Transverse colon (tissue), 4 donors: ENCODE measurements around the gene ZBTB43. TPM values are rescaled to one million over a fixed set of nuclear protein-coding genes. Genes with fewer than 3 reads are reported as not detected.

Experiments
- DNase-seq: peaks from one replicate; pipeline ENCODE4 v3.0.0-alpha.2; 2019
- H3K27ac ChIP-seq, 4 donors: fragments of 200-600 bp; sonication (generic); 2 replicates each; pipeline ENCODE4 v1.5.1; 2016 to 2018; ENCODE audit warnings: inconsistent platforms in 4 of 4
- H3K27me3 ChIP-seq: fragments of 200-600 bp; sonication (generic); 2 replicates; pipeline ENCODE4 v1.5.1; 2017; ENCODE audit warnings: inconsistent platforms
- H3K36me3 ChIP-seq, 4 donors: fragments of 200-600 bp; sonication (generic); 2 replicates each; pipeline ENCODE4 v1.5.1; 2017 to 2019; ENCODE audit warnings: inconsistent platforms in 4 of 4
- H3K4me1 ChIP-seq, 4 donors: fragments of 200-600 bp; sonication (generic); 2 replicates each; pipeline ENCODE4 v1.5.1; 2017 to 2020; ENCODE audit warnings: inconsistent platforms in 4 of 4
- H3K4me3 ChIP-seq, 4 donors: fragments of 200-600 bp; sonication (generic); 1 replicate in 1 of 4; 2 replicates in 3 of 4; pipeline versions ENCODE4 v1.5.1 to v1.6.1; 2017 to 2019; ENCODE audit warnings: inconsistent platforms in 4 of 4
- H3K9me3 ChIP-seq, 2 donors: fragments of 200-600 bp; sonication (generic); 2 replicates each; pipeline ENCODE4 v1.5.1; 2017 to 2019; ENCODE audit warnings: inconsistent platforms in 2 of 2
- EP300 ChIP-seq: sonication (generic); formaldehyde crosslinking; IDR thresholded peaks from one replicate; pipeline ENCODE4 v1.6.1; 2017; ENCODE audit warnings: antibody characterized with exemption, low read depth
- POLR2A ChIP-seq: fragments of 450-650 bp; IDR thresholded peaks from one replicate; pipeline ENCODE4 v1.6.1; 2016; ENCODE audit warnings: antibody characterized with exemption, mild to moderate bottlenecking, moderate library complexity
- POLR2AphosphoS5 ChIP-seq, 3 donors: sonication (generic); formaldehyde crosslinking; IDR thresholded peaks; one replicate each; pipeline ENCODE4 v1.6.1; 2016; ENCODE audit warnings: antibody characterized with exemption in 3 of 3
- WGBS, 2 donors: methylation state at CpG; one replicate each; pipeline ENCODE4 v1.1.5; 2018; ENCODE audit warnings: low coverage in 1 of 2; 5-methylcytosine and 5-hydroxymethylcytosine counted together
- in situ Hi-C, 4 donors: fragments of 200-750 bp; cut with MboI; loops; one replicate each; pipeline versions ENCODE4 v1.15.0 to v1.15.1; 2017; ENCODE audit warnings: low sequenced_read_pairs in 3 of 4, low pct_ligation_motif_present in 1 of 4, low pct_unique_long_range_greater_than_20kb in 1 of 4
- intact Hi-C: fragments of 100-400 bp; cut with DNase I; formaldehyde crosslinking; loops from one replicate; pipeline ENCODE4 v1.15.1; 2023; ENCODE audit warnings: low total_unique reads
- total RNA-seq, 4 donors: library from RNA; depleted of rRNA; stranded (reverse); fragments of >200 nt; gene quantifications; one replicate each; pipeline ENCODE4 v1.1.0, GENCODE V29; 2016
- TF ChIP-seq, protein P1 (sequence below), 5 experiments: fragments of 200-600 bp in 3 of 5; fragments of 450-650 bp in 2 of 5; sonication (generic) in 3 of 5; IDR thresholded peaks; 1 replicate in 2 of 5; 2 replicates in 3 of 5; pipeline ENCODE4 v1.5.1; 2016 to 2017; ENCODE audit warnings: antibody characterized with exemption in 5 of 5, inconsistent platforms in 3 of 5, mild to moderate bottlenecking in 2 of 5, moderate library complexity in 1 of 5

ZBTB43 gene
- total RNA-seq, 4 donors from 2014 or later, result 5.0 to 19.5 (median 16.6) TPM

- whole genome bisulfite sequencing, 2 donors, result 70 to 74% methylated on average over 2 to 10 of the region's 10 CpGs
- intact Hi-C loops (no loop called here), in situ Hi-C loops (loop anchor here in 1 of 4 donors (25.0 kb wide), 1 partner anchor 182 kb away; the partner anchor contains the start of gene LMX1B)
- Histone ChIP-seq H3K9me3 (no peaks in the 10 kb centered on the region), H3K27me3 (peaks cover 61% of the 10 kb centered on the region), H3K36me3 (no peaks in the 10 kb centered on the region), H3K4me3 (no peak overlapping the region), H3K4me1 (peaks cover 0 to 3% (median 0%) of the 10 kb centered on the region in 4 donors), H3K27ac (no peak overlapping the region)
- no peak for DNase-seq
- TF ChIP-seq, protein P1, sequence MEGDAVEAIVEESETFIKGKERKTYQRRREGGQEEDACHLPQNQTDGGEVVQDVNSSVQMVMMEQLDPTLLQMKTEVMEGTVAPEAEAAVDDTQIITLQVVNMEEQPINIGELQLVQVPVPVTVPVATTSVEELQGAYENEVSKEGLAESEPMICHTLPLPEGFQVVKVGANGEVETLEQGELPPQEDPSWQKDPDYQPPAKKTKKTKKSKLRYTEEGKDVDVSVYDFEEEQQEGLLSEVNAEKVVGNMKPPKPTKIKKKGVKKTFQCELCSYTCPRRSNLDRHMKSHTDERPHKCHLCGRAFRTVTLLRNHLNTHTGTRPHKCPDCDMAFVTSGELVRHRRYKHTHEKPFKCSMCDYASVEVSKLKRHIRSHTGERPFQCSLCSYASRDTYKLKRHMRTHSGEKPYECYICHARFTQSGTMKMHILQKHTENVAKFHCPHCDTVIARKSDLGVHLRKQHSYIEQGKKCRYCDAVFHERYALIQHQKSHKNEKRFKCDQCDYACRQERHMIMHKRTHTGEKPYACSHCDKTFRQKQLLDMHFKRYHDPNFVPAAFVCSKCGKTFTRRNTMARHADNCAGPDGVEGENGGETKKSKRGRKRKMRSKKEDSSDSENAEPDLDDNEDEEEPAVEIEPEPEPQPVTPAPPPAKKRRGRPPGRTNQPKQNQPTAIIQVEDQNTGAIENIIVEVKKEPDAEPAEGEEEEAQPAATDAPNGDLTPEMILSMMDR (IDR thresholded peaks at IDR 0.05), result no peak
- TF ChIP-seq POLR2A (no peak), POLR2AphosphoS5 (IDR thresholded peaks at IDR 0.05) (no peak), EP300 (no peak)
Observed at GRCh38 chr9:126793686-126794417, 11.0 kb upstream of the ZBTB43 start.

GRCh38 chr9:126794441-126794840 lies 10.4 kb upstream of the ZBTB43 start:
- Histone ChIP-seq H3K27ac (no peak overlapping the region), H3K4me1 (peaks cover 0 to 3% (median 0%) of the 10 kb centered on the region in 4 donors), H3K36me3 (no peaks in the 10 kb centered on the region), H3K27me3 (peaks cover 56% of the 10 kb centered on the region), H3K9me3 (no peaks in the 10 kb centered on the region), H3K4me3 (no peak overlapping the region)
- intact Hi-C loops, result no loop called here
- DNase-seq, result no peak
- in situ Hi-C loops, result loop anchor here in 1 of 4 donors (25.0 kb wide), 1 partner anchor 182 kb away; the partner anchor contains the start of gene LMX1B
- WGBS, 2 donors, result 53 to 76% methylated on average over 2 to 6 of the region's 6 CpGs
- TF ChIP-seq POLR2A (no peak), POLR2AphosphoS5 (IDR thresholded peaks at IDR 0.05) (no peak), EP300 (no peak)
- TF ChIP-seq, protein P1 (IDR thresholded peaks at IDR 0.05), result no peak

DNA sequence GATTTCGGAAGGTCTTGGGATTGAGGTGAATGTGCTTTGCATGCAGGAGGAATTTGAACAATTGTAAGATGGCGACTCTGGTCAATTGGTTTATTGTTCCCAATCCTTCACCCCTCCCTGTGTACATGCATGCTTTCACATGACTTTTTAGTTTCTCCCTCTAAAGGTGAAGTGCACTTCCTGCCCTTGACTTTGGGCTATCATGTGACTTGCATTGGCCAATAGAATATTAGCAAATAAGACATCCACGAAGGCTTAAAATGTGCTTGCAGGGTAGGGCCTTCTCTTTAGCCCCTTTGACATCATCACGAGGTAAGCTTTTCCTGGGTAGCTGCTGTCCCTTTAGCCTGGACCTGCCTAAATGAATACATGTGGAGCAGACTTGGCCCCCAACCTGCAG lies 8.1 kb upstream of the ZBTB43 start:
- in situ Hi-C loops, result loop anchor here in 1 of 4 donors (25.0 kb wide), 1 partner anchor 184 kb away; the partner anchor contains the start of gene LMX1B
- Histone ChIP-seq H3K9me3 (no peaks in the 10 kb centered on the region), H3K4me1 (peaks cover 0 to 2% (median 0%) of the 10 kb centered on the region in 4 donors), H3K36me3 (no peaks in the 10 kb centered on the region), H3K27me3 (peaks cover 32% of the 10 kb centered on the region), H3K27ac (no peak overlapping the region), H3K4me3 (no peak overlapping the region)
- DNase-seq, result no peak
- TF ChIP-seq, protein P1 (IDR thresholded peaks at IDR 0.05), result no peak
- TF ChIP-seq POLR2A, result no peak
- no peak for TF ChIP-seq EP300
- no peak for TF ChIP-seq POLR2AphosphoS5 (IDR thresholded peaks at IDR 0.05)
- intact Hi-C loops, result no loop called here
- WGBS, 2 donors, result 83 to 85% methylated on average over 4 of the region's 4 CpGs

DNA sequence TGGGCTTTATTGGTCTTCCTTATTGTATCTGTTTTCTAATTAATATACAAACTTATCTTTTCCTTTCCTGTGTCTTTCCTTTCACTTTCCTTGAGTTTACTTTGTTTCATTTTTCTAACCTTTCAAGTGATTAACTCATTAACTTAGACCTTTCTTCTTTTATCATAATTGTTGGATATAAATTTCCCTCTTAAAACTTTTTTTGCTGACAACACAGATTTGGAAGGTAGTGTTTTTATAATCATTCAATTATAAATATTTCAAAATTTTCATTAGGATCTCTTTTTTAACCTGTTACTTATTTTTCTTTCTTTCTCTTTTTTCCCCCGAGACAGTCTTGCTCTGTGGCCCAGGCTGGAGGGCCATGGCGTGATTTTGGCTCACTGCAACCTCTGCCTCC lies 6.9 kb upstream of the ZBTB43 start:
- 75% methylated on average over 2 of the region's 2 CpGs; no CpG with 5 or more reads in 1 of the 2 donors for WGBS, 2 donors
- H3K9me3 ChIP-seq, result no peaks in the 10 kb centered on the region
- DNase-seq, result no peak
- H3K4me1 ChIP-seq, result no peaks in the 10 kb centered on the region
- in situ Hi-C loops (loop anchor here in 1 of 4 donors (25.0 kb wide), 1 partner anchor 186 kb away; the partner anchor contains the start of gene LMX1B), intact Hi-C loops (no loop called here)
- TF ChIP-seq POLR2A (no peak), POLR2AphosphoS5 (IDR thresholded peaks at IDR 0.05) (no peak), EP300 (no peak)
- TF ChIP-seq, protein P1 (IDR thresholded peaks at IDR 0.05), result no peak
- H3K27me3 ChIP-seq, result peaks cover 21% of the 10 kb centered on the region
- no peak overlapping the region for H3K27ac ChIP-seq
- no peaks in the 10 kb centered on the region for H3K36me3 ChIP-seq
- no peak overlapping the region for H3K4me3 ChIP-seq
